GM06990 (cell line): ENCODE results near the gene EFHC1.
A peak's percentile ranks its signal among the peaks of the same experiment; 100 is the strongest.
"Not testable (repeated sequence)": the region's sequence is repeated elsewhere in the genome, so short reads cannot be mapped to it uniquely, and the experiment has no call there.

Source experiments
- DNase-seq: peaks from one replicate; pipeline ENCODE4 v3.0.0-alpha.2; 2011; ENCODE audit not compliant: insufficient read length; ENCODE audit errors: extremely low read depth
- H3K27me3 ChIP-seq: replicated peaks from 2 replicates; pipeline ENCODE4 v1.6.0; 2011; ENCODE audit warnings: low read length; ENCODE audit not compliant: control insufficient read depth, insufficient read depth
- H3K36me3 ChIP-seq: 2 replicates; pipeline ENCODE4 v1.5.1; 2011; ENCODE audit warnings: low read length; ENCODE audit not compliant: control insufficient read depth, insufficient read depth
- H3K4me3 ChIP-seq: replicated peaks from 2 replicates; pipeline ENCODE4 v1.5.1; 2011; ENCODE audit warnings: low read depth, mild to moderate bottlenecking, control low read depth, low read length
- CTCF ChIP-seq: IDR thresholded peaks from 2 replicates; pipeline ENCODE4 v1.5.1; 2011; ENCODE audit warnings: low read length, control low read depth, mild to moderate bottlenecking, inconsistent platforms; ENCODE audit not compliant: insufficient read depth, poor library complexity, severe bottlenecking

Gene EFHC1

GRCh38 chr6:52385074-52385473 lies 35.1 kb upstream of the EFHC1 start:
- H3K27me3 ChIP-seq, result no peaks in the 10 kb centered on the region
- TF ChIP-seq CTCF, result no peak
- DNase-seq, result no peak
- H3K4me3 ChIP-seq, result no peak overlapping the region
- H3K36me3 ChIP-seq, result no peaks in the 10 kb centered on the region

GRCh38 chr6:52388119-52388518 lies 32.0 kb upstream of the EFHC1 start:
- DNase-seq, H3K36me3 ChIP-seq, H3K27me3 ChIP-seq, H3K4me3 ChIP-seq: not testable (repeated sequence)

- Histone ChIP-seq H3K36me3 (no peaks in the 10 kb centered on the region), H3K27me3 (no peaks in the 10 kb centered on the region), H3K4me3 (no peak overlapping the region)
- TF ChIP-seq CTCF, result no peak
- DNase-seq, result no peak
Observed at GRCh38 chr6:52388790-52389189, 31.4 kb upstream of the EFHC1 start.

GRCh38 chr6:52389264-52389625 lies 30.9 kb upstream of the EFHC1 start:
- no peak for DNase-seq
- Histone ChIP-seq H3K4me3 (no peak overlapping the region), H3K36me3 (no peaks in the 10 kb centered on the region), H3K27me3 (no peaks in the 10 kb centered on the region)
- no peak for TF ChIP-seq CTCF

- DNase-seq, result peak; percentile 75
- Histone ChIP-seq H3K27me3 (no peaks in the 10 kb centered on the region), H3K4me3 (no peak overlapping the region), H3K36me3 (no peaks in the 10 kb centered on the region)
- TF ChIP-seq CTCF, result no peak
Observed at GRCh38 chr6:52389626-52390360, 30.3 kb upstream of the EFHC1 start.

- Histone ChIP-seq H3K4me3 (no peak overlapping the region; the same call in 1 of the 2 replicates), H3K36me3 (no peaks in the 10 kb centered on the region), H3K27me3 (no peaks in the 10 kb centered on the region)
- DNase-seq, result no peak
- no peak for TF ChIP-seq CTCF
Observed at GRCh38 chr6:52390361-52390727, 29.8 kb upstream of the EFHC1 start.
